Cardiac septum (tissue), 1 donor: ENCODE data around the gene CELF1. TPM values are rescaled to one million over a fixed set of nuclear protein-coding genes. Genes with fewer than 3 reads are reported as not detected.

ENCODE experiments used
- DNase-seq: peaks from one replicate; pipeline ENCODE4 v3.0.0-alpha.2; 2020; ENCODE audit warnings: low spot score
- intact Hi-C: fragments of 100-400 bp; cut with DNase I; formaldehyde crosslinking; loops from one replicate; pipeline ENCODE4 v1.14.0; 2022
- total RNA-seq: library from RNA; stranded (reverse); fragmentation: NEBNext Ultra II Directional; extraction: Animal tissue kit (Norgen Biotek cat#: 25700); gene quantifications from one replicate; pipeline ENCODE4 v1.2.1, GENCODE V29; 2021
- donor health status: DM: no; HTN: no; CAD: no.

Gene CELF1
- total RNA-seq, 1 donor from 2014 or later = 102 TPM

- intact Hi-C loops = loop anchor here (10.0 kb wide), 1 partner anchor 105 kb away; no protein-coding TSS in a partner anchor
- no peak for DNase-seq
Measured at GRCh38 chr11:47499614-47500013, 53.3 kb downstream of the CELF1 start.

GRCh38 chr11:47499161-47499560 is 53.8 kb downstream of the CELF1 start:
- intact Hi-C loops = loop anchor here (10.0 kb wide), 1 partner anchor 106 kb away; no protein-coding TSS in a partner anchor
- DNase-seq = no peak

GRCh38 chr11:47498584-47499152 is 54.3 kb downstream of the CELF1 start:
- intact Hi-C loops = loop anchor here (10.0 kb wide), 1 partner anchor 106 kb away; no protein-coding TSS in a partner anchor
- no peak for DNase-seq

DNA sequence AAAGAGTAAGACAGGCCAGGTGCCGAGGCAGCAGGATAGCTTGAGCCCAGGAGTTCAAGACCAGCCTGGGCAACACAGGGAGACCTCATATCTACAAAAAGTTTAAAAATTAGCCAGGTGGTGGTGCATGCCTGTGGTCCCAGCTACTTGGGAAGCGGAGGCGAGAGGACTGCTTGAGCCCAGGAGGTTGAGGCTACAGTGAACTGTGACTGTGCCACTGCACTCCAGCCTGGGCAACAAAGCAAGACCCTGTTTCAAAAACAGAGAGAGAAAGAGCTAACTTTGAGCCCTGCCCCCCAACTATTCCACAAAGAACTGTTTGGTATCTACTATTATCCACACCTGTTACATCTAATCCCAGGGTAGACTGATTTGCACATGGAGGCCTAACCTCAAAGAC is 54.8 kb downstream of the CELF1 start:
- intact Hi-C loops = loop anchor here (10.0 kb wide), 1 partner anchor 107 kb away; no protein-coding TSS in a partner anchor
- DNase-seq = no peak

DNA sequence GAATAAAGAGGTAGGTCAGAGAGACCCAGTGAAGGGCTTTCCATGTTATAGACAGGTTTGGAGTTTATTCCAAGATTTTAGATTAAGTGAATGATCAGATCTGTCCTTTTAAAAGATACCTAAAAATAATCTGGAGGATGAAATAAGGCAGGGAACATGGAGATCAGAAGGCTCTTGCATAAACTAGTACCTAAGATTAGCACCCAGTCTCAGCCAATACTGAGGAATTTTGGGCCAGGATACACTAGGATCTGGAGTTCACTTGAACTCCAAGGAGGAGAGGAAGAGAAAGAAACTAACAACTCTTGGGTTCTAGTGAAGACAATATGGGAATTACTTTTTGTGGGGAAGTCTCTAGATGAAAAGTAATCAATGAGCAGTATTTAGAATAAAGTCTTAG is 56.1 kb downstream of the CELF1 start:
- DNase-seq = no peak
- intact Hi-C loops = loop anchor here (10.0 kb wide), 1 partner anchor 108 kb away; no protein-coding TSS in a partner anchor

GRCh38 chr11:47495856-47496217 is 57.1 kb downstream of the CELF1 start:
- no peak for DNase-seq
- intact Hi-C loops = loop anchor here (10.0 kb wide), 1 partner anchor 109 kb away; no protein-coding TSS in a partner anchor

DNA sequence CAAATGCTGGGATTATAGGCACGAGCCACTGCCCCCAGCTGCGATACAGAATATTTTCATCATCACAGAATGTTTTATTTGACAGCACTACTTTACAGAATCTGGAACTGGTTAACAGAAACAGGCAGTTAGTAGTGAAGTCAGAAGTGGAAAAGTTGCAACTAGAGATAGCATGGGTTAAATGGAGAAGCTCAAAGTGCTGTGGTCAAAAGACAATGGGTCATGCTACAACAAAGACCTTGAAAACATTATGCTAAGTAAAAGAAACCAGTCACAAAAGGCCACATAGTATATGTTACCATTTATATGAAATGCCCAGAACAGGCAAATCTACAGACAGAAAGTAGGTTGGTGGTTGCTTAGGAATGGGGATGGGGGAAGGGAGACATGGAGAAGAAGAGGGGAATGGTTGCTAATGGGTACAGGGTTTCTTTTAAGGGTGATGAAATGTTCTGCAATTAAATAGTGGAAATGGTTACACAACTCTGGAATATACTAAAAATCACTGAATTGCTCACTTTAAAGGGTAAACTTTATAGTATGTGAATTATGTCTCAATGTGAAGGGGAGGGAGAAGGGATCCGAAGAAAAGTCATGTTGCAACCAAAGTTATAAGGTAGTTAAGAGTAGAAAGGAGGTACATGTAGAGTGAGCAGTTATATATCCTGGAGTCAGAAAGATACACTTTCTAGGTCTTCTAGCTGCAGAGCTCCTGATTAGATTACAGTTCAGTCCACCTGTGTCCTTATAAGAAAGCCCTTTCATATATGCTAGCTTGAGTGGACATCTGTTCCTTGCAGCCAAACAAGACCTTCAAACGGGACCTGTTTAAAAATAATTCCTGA is 57.7 kb downstream of the CELF1 start:
- no peak for DNase-seq
- intact Hi-C loops = loop anchor here (10.0 kb wide), 1 partner anchor 110 kb away; no protein-coding TSS in a partner anchor

- intact Hi-C loops = no loop called here
- no peak for DNase-seq
Measured at GRCh38 chr11:47489395-47489755, 63.6 kb downstream of the CELF1 start.

- intact Hi-C loops = no loop called here
Measured at GRCh38 chr11:47488674-47489394, 64.1 kb downstream of the CELF1 start.

GRCh38 chr11:47488111-47488510 is 64.8 kb downstream of the CELF1 start:
- intact Hi-C loops = no loop called here
- no peak for DNase-seq

More at GRCh38 chr11:47488674-47489394, 64.1 kb downstream of the CELF1 start:
- no peak for DNase-seq

- no peak for DNase-seq
- intact Hi-C loops = no loop called here
Measured at GRCh38 chr11:47487421-47487820, 65.5 kb downstream of the CELF1 start.

DNA sequence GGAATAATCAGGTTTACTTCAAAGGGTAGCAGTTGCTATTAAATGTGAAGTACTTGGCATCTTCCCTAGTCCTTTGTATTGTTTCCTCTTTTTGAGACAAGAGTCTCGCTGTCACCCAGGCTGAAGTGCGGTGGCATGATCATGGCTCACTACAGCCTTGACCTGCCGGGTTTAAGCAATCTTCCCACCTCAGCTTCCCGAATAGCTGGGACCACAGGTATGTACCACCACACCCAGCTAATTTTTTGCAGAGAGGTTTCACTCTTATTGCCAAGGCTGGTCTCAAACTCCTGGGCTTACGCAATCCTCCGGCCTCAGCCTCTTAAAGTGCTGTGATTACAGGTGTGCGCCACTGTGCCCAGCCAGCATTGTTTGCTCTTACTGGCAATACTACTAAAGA is 67.8 kb downstream of the CELF1 start:
- intact Hi-C loops = no loop called here
- DNase-seq = no peak

GRCh38 chr11:47483457-47483856 is 69.5 kb downstream of the CELF1 start:
- DNase-seq = no peak
- intact Hi-C loops = no loop called here

DNA sequence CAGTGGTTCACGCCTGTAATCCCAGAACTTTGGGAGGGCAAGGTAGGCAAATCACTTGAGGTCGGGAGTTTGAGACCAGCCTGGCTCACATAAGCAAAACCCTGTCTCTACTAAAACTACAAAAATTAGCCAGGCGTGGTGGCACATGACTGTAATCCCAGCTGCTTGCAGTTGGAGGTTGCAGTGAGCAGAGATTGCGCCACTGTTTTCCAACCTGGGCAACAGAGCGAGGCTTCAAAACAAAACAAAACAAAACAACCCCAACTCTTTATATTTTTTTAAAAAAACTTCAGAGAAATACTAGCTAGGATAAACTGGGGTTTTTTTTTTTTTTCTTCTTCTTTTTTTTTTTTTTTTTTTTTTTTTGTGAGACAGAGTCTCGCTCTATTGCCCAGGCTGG is 72.2 kb downstream of the CELF1 start:
- DNase-seq = no peak
- intact Hi-C loops = no loop called here

DNA sequence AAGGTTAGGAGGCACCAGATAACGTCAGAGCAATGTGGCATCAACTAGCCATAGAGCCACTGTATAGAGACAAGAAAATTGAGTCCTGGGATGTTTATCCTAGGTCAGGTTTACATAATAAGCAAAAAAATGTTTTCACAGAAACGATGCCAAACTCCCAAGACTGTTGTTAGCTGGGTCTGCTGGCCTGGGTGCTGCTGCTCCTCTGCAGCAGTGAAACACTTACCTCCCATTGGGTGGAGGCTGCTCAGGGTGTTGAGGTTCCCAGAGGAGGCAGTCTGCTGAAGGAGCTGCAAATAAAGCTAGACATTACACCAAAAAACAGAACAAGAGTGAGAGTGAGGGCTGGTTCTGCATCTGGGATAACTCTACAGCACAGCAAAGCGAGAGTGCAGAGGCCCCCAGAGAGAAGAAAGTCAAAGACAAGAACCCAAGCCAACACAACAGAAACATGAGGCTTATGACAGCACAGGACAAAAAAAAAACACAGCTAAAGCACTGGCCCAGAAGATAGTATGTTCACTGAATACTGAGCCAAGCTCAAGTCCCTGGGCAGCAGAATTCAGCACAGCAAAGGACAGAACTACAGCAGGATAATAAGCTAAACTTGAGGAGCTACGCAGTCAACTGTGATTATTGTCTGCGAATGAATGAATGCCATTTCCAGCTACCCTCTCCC is 74.1 kb downstream of the CELF1 start:
- intact Hi-C loops = no loop called here
- DNase-seq = no peak

- intact Hi-C loops = no loop called here
Measured at GRCh38 chr11:47477753-47478152, 75.2 kb downstream of the CELF1 start.

DNA sequence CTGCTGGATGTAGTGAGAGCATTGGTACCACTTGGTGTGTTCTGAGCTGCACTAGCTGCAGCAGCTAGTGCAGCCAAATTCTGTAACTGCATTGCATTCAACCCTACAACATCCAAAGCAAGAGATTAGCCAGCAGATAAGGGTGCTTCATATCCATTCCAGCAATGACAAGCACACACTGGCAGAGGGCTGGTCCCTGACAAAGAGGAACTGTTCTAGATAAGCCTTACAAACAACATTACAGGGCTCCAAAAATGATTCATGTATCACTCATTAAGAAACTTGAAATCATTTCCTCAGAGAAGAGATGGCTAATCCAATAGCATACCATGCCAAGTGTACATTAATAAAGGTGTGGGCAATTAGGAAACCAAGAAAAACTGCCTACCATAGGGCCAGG is 75.6 kb downstream of the CELF1 start:
- intact Hi-C loops = no loop called here
- DNase-seq = no peak

More at GRCh38 chr11:47477753-47478152, 75.2 kb downstream of the CELF1 start:
- DNase-seq = no peak

GRCh38 chr11:47470671-47471070 is 82.3 kb downstream of the CELF1 start:
- DNase-seq = no peak
- intact Hi-C loops = no loop called here

DNA sequence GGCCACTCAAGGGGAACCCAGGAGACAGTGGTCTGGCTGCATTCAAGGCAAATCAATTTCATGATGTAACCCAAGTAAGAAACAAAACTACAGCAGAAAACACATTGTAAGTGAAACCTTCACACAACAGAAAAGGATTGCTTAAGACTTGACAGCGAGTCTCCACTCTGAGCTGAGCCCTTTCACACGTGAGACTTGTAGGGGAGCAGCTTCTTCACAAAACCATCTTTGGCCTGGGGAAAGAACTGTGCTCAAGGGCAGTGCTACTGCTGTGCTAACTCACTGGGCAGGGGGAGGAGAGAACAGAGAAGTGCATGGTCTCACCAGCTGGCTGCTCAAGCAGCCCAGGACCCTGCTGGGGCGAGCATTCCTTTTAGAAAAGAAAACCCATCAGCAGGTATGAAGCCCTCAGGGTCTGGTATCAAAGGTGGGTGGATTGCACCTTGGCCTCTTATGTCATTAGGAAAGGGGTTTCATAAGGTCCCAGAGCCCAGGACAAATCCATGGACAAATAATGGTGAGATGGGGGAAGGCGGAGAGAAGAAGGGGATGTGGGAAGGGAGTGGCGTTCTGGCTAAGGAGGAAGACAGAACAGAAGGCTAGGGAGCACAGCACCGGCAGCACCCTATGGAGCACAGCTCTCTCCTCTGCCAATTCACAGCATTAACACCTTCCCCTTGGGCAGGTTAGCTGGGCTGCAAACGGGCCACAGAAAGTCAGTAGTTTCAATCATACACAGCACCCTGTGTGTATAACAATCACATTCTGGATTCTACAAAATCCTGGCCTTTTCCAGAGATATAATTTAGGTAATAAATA is 83.4 kb downstream of the CELF1 start:
- no peak for DNase-seq
- intact Hi-C loops = loop anchor here (5.0 kb wide), 1 partner anchor 83 kb away; the partner anchor contains the start of gene CELF1
